ENCODE results near the gene ZRANB3. TPM values are rescaled to one million over a fixed set of nuclear protein-coding genes. Genes with fewer than 3 reads are reported as not detected.

Gene ZRANB3
- total RNA-seq, 1 donor from 2014 or later: 8.9 TPM

DNA sequence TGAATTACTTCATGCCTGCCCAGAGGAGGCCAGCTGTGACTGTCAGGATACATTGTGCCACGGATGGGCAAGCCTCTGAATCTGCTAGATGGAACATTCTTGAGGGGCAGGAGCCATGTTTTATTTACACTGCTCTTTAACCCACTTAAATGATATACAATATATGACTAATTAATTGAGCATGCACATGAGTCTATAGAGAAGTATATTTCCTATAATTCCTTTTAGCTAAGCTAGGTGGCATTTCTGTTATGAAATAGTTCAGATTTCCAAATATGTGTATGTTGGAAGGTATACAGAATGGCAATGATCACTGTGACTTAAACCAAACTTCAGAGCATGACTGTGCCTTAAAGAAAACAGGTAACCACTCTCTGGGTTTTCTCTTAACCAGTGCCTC lies 347.2 kb downstream of the ZRANB3 start:
- H3K27ac ChIP-seq (ENCODE audit: low read depth, low read length): no peak overlapping the region
- TF ChIP-seq, protein P1, sequence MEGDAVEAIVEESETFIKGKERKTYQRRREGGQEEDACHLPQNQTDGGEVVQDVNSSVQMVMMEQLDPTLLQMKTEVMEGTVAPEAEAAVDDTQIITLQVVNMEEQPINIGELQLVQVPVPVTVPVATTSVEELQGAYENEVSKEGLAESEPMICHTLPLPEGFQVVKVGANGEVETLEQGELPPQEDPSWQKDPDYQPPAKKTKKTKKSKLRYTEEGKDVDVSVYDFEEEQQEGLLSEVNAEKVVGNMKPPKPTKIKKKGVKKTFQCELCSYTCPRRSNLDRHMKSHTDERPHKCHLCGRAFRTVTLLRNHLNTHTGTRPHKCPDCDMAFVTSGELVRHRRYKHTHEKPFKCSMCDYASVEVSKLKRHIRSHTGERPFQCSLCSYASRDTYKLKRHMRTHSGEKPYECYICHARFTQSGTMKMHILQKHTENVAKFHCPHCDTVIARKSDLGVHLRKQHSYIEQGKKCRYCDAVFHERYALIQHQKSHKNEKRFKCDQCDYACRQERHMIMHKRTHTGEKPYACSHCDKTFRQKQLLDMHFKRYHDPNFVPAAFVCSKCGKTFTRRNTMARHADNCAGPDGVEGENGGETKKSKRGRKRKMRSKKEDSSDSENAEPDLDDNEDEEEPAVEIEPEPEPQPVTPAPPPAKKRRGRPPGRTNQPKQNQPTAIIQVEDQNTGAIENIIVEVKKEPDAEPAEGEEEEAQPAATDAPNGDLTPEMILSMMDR (IDR thresholded peaks at IDR 0.05; ENCODE audit: insufficient read depth, low read depth, low read length): no peak
- TF ChIP-seq EZH2 (IDR thresholded peaks at IDR 0.05; ENCODE audit: insufficient read depth, low read length): no peak
- H2AFZ ChIP-seq (ENCODE audit: low read depth, low read length): no peak overlapping the region
- no peaks in the 10 kb centered on the region for H3K79me2 ChIP-seq (ENCODE audit: insufficient read depth, low read length)
- no peaks in the 10 kb centered on the region for H3K36me3 ChIP-seq (ENCODE audit: insufficient read depth, low read length)
- DNase-seq (ENCODE audit: low read depth): no peak
- H3K27ac Mint-ChIP-seq (ENCODE audit: unreplicated experiment): no peak overlapping the region
- H4K20me1 ChIP-seq (ENCODE audit: insufficient read depth, low read length): no peaks in the 10 kb centered on the region
- no peaks in the 10 kb centered on the region for H3K9me3 Mint-ChIP-seq (ENCODE audit: unreplicated experiment)
- no peak overlapping the region for H3K4me3 Mint-ChIP-seq (ENCODE audit: unreplicated experiment)
- no peaks in the 10 kb centered on the region for H3K27me3 ChIP-seq (ENCODE audit: insufficient read depth, low read length)
- H3K4me1 Mint-ChIP-seq (ENCODE audit: low read depth, unreplicated experiment): no peaks in the 10 kb centered on the region
- H3K36me3 Mint-ChIP-seq (ENCODE audit: low read depth, unreplicated experiment): no peaks in the 10 kb centered on the region
- FAIRE-seq: no peak
- H3K4me2 ChIP-seq (ENCODE audit: low read length): no peak overlapping the region
- no peak overlapping the region for H3K9ac ChIP-seq (ENCODE audit: low read length)
- no peak overlapping the region for H3K4me3 ChIP-seq (ENCODE audit: insufficient read depth, low read depth, low read length)
- no peaks in the 10 kb centered on the region for H3K4me1 ChIP-seq (ENCODE audit: insufficient read depth, low read length)
- no peaks in the 10 kb centered on the region for H3K27me3 Mint-ChIP-seq (ENCODE audit: low read depth, unreplicated experiment)
- no peaks in the 10 kb centered on the region for H3K9me3 ChIP-seq (ENCODE audit: insufficient read depth, low read depth, low read length)

DNA sequence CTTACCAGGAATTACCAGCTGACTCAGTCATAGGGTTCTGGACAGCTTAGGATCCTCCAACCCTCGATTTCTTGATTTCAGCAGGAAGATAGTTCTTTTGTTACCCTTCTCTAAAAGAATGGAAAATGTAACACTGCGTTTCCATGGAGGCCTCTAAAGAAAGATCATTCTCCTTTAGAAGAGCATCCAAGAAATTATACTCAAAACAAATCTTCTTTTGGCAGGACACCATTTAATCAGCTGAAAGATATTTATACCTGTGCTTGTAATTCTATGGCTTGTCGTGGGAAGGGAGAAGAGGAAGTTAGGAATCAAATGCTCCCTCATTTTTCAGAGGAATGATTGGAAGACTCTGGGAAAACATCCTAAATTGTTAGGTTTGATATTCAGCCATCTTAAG lies 348.4 kb downstream of the ZRANB3 start:
- Histone ChIP-seq H3K4me1 (ENCODE audit: insufficient read depth, low read length) (no peaks in the 10 kb centered on the region), H3K9ac (ENCODE audit: low read length) (no peak overlapping the region), H3K4me2 (ENCODE audit: low read length) (no peak overlapping the region), H3K27ac (ENCODE audit: low read depth, low read length) (no peak overlapping the region), H3K4me3 (ENCODE audit: insufficient read depth, low read depth, low read length) (no peak overlapping the region), H3K9me3 (ENCODE audit: insufficient read depth, low read depth, low read length) (no peaks in the 10 kb centered on the region), H2AFZ (ENCODE audit: low read depth, low read length) (no peak overlapping the region), H3K36me3 (ENCODE audit: insufficient read depth, low read length) (no peaks in the 10 kb centered on the region), H3K79me2 (ENCODE audit: insufficient read depth, low read length) (no peaks in the 10 kb centered on the region), H3K27me3 (ENCODE audit: insufficient read depth, low read length) (no peaks in the 10 kb centered on the region), H4K20me1 (ENCODE audit: insufficient read depth, low read length) (no peaks in the 10 kb centered on the region)
- no peak overlapping the region for H3K4me3 Mint-ChIP-seq (ENCODE audit: unreplicated experiment)
- H3K27me3 Mint-ChIP-seq (ENCODE audit: low read depth, unreplicated experiment): no peaks in the 10 kb centered on the region
- no peak overlapping the region for H3K27ac Mint-ChIP-seq (ENCODE audit: unreplicated experiment)
- TF ChIP-seq, protein P1 (IDR thresholded peaks at IDR 0.05; ENCODE audit: insufficient read depth, low read depth, low read length): no peak
- no peak for TF ChIP-seq EZH2 (IDR thresholded peaks at IDR 0.05; ENCODE audit: insufficient read depth, low read length)
- H3K36me3 Mint-ChIP-seq (ENCODE audit: low read depth, unreplicated experiment): peaks cover 2% of the 10 kb centered on the region
- no peaks in the 10 kb centered on the region for H3K4me1 Mint-ChIP-seq (ENCODE audit: low read depth, unreplicated experiment)
- FAIRE-seq (no peak), DNase-seq (ENCODE audit: low read depth) (no peak)
- no peaks in the 10 kb centered on the region for H3K9me3 Mint-ChIP-seq (ENCODE audit: unreplicated experiment)

DNA sequence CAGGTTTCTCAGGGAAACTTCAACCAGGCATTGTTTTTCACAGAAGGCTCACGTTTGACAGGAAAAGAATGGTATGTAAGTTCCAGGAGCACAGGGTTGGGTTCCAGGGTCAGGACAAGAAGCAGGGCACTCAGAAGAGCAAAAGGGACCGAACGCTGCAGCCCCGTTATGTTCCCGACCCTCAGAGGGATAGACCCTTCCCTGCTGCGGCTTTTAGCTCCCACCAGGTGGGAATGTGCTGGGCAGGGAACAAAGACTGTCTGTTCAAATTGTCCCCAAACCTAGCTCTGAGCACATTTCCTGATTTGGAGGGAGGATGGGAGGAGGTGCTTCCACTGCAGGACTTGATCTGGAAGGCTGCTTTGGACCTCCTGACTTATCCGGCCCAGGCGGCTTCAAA lies 348.8 kb downstream of the ZRANB3 start:
- Histone ChIP-seq H3K27ac (ENCODE audit: low read depth, low read length) (no peak overlapping the region), H2AFZ (ENCODE audit: low read depth, low read length) (no peak overlapping the region), H3K4me3 (ENCODE audit: insufficient read depth, low read depth, low read length) (no peak overlapping the region), H3K36me3 (ENCODE audit: insufficient read depth, low read length) (no peaks in the 10 kb centered on the region), H3K27me3 (ENCODE audit: insufficient read depth, low read length) (no peaks in the 10 kb centered on the region), H3K9ac (ENCODE audit: low read length) (no peak overlapping the region), H3K9me3 (ENCODE audit: insufficient read depth, low read depth, low read length) (no peaks in the 10 kb centered on the region), H3K4me1 (ENCODE audit: insufficient read depth, low read length) (no peaks in the 10 kb centered on the region), H4K20me1 (ENCODE audit: insufficient read depth, low read length) (no peaks in the 10 kb centered on the region), H3K79me2 (ENCODE audit: insufficient read depth, low read length) (no peaks in the 10 kb centered on the region), H3K4me2 (ENCODE audit: low read length) (no peak overlapping the region)
- Mint-ChIP-seq H3K27me3 (ENCODE audit: low read depth, unreplicated experiment) (no peaks in the 10 kb centered on the region), H3K9me3 (ENCODE audit: unreplicated experiment) (no peaks in the 10 kb centered on the region), H3K27ac (ENCODE audit: unreplicated experiment) (no peak overlapping the region), H3K4me1 (ENCODE audit: low read depth, unreplicated experiment) (no peaks in the 10 kb centered on the region), H3K36me3 (ENCODE audit: low read depth, unreplicated experiment) (peaks cover 4% of the 10 kb centered on the region), H3K4me3 (ENCODE audit: unreplicated experiment) (no peak overlapping the region)
- FAIRE-seq (no peak), DNase-seq (ENCODE audit: low read depth) (no peak)
- TF ChIP-seq, protein P1 (IDR thresholded peaks at IDR 0.05; ENCODE audit: insufficient read depth, low read depth, low read length): no peak
- TF ChIP-seq EZH2 (IDR thresholded peaks at IDR 0.05; ENCODE audit: insufficient read depth, low read length): no peak
